OCI-LY3 (cell line): Measurements from ENCODE around the gene KLHL40.

Source experiments
- H2AFZ ChIP-seq: fragments of 200-600, 300-600 bp; shearing (Covaris generic); 2 replicates; pipeline ENCODE4 v1.6.0; 2014; ENCODE audit warnings: antibody characterized with exemption, low read depth, low read length
- H3K27ac ChIP-seq: fragments of 200-600, 300-600 bp; sonication (generic); 2 replicates; pipeline ENCODE4 v1.5.1; 2014; ENCODE audit warnings: mild to moderate bottlenecking, low read length, moderate library complexity, mixed read lengths
- H3K27me3 ChIP-seq: fragments of 200-600, 300-600 bp; sonication (generic); 2 replicates; pipeline ENCODE4 v1.6.1; 2014; ENCODE audit warnings: low read depth, low read length, mixed read lengths
- H3K36me3 ChIP-seq: fragments of 200-600, 300-600 bp; sonication (generic); replicated peaks from 2 replicates; pipeline ENCODE3; 2014; ENCODE audit warnings: low read depth, low read length, mixed read lengths
- H3K4me1 ChIP-seq: fragments of 300-600, 200-600 bp; sonication (generic); 2 replicates; pipeline ENCODE4 v1.6.1; 2014; ENCODE audit warnings: low read length, mixed read lengths
- H3K4me2 ChIP-seq: fragments of 200-600, 300-600 bp; sonication (generic); 2 replicates; pipeline ENCODE4 v1.6.1; 2014; ENCODE audit warnings: low read length, mixed read lengths
- H3K4me3 ChIP-seq: fragments of 300-600, 200-600 bp; sonication (generic); 2 replicates; pipeline ENCODE4 v1.5.1; 2014; ENCODE audit warnings: antibody characterized with exemption, mild to moderate bottlenecking, low read length, moderate library complexity
- H3K79me2 ChIP-seq: fragments of 300-600, 200-600 bp; shearing (Covaris generic); 2 replicates; pipeline ENCODE4 v1.6.1; 2014; ENCODE audit warnings: mild to moderate bottlenecking, low read length, mixed read lengths
- H3K9ac ChIP-seq: fragments of 300-600, 200-600 bp; shearing (Covaris generic); 2 replicates; pipeline ENCODE4 v1.6.0; 2014; ENCODE audit warnings: mild to moderate bottlenecking, low read length, moderate library complexity
- H3K9me3 ChIP-seq: fragments of 200-600, 300-600 bp; shearing (Covaris generic); 2 replicates; pipeline ENCODE4 v1.6.1; 2014; ENCODE audit warnings: low read length, mixed read lengths; ENCODE audit not compliant: insufficient read depth
- H4K20me1 ChIP-seq: fragments of 200-600, 300-600 bp; sonication (generic); 2 replicates; pipeline ENCODE4 v1.6.1; 2016; ENCODE audit warnings: low read length, mixed read lengths; ENCODE audit not compliant: insufficient read depth
- CTCF ChIP-seq: fragments of 200-600, 300-600 bp; sonication (generic); IDR thresholded peaks from 2 replicates; pipeline ENCODE4 v1.5.1; 2014; ENCODE audit warnings: antibody characterized with exemption, low read length, low read depth
- EZH2phosphoT487 ChIP-seq: fragments of 200-600 bp; shearing (Covaris generic); IDR thresholded peaks from 2 replicates; pipeline ENCODE4 v1.6.1; 2018; ENCODE audit warnings: antibody characterized with exemption, mixed run types, low read depth

KLHL40 gene

GRCh38 chr3:42653303-42653559, 32.1 kb upstream of the KLHL40 start:
- Histone ChIP-seq H3K9me3 (no peaks in the 10 kb centered on the region), H3K27me3 (no peaks in the 10 kb centered on the region), H3K4me1 (peaks cover 26% of the 10 kb centered on the region), H2AFZ (no peak overlapping the region), H3K79me2 (no peaks in the 10 kb centered on the region), H4K20me1 (no peaks in the 10 kb centered on the region), H3K27ac (no peak overlapping the region), H3K4me3 (peak overlapping the region; percentile 95), H3K4me2 (peak overlapping the region; percentile 86), H3K9ac (peak overlapping the region; percentile 92), H3K36me3 (peaks cover 4% of the 10 kb centered on the region)
- TF ChIP-seq CTCF = no peak
- TF ChIP-seq EZH2phosphoT487 = no peak

- Histone ChIP-seq H3K79me2 (no peaks in the 10 kb centered on the region), H2AFZ (peak within 1 kb of the TSS; percentile 80), H4K20me1 (no peaks in the 10 kb centered on the region), H3K4me1 (peaks cover 26% of the 10 kb centered on the region), H3K4me2 (peak within 1 kb of the TSS; percentile 86), H3K4me3 (peak within 1 kb of the TSS; percentile 95), H3K9me3 (no peaks in the 10 kb centered on the region), H3K27ac (peak within 1 kb of the TSS; percentile 18), H3K36me3 (peaks cover 4% of the 10 kb centered on the region), H3K27me3 (no peaks in the 10 kb centered on the region), H3K9ac (peak within 1 kb of the TSS; percentile 92)
- TF ChIP-seq CTCF (no peak), EZH2phosphoT487 (no peak)
Observed at GRCh38 chr3:42653560-42654330, 31.6 kb upstream of the KLHL40 start, which contains the start of gene ZBTB47. Gene ZBTB47 (plus strand): TSS chr3:42653697. CDS start chr3:42658356, 4,659 bp downstream.

- TF ChIP-seq CTCF = peak; percentile 47
- no peak for TF ChIP-seq EZH2phosphoT487
- H3K4me1 ChIP-seq = peaks cover 26% of the 10 kb centered on the region
- peak overlapping the region; percentile 92 for H3K9ac ChIP-seq
- H3K4me3 ChIP-seq = peak overlapping the region; percentile 95
- H3K36me3 ChIP-seq = no peaks in the 10 kb centered on the region
- peak overlapping the region; percentile 80 for H2AFZ ChIP-seq
- H3K27me3 ChIP-seq = no peaks in the 10 kb centered on the region
- peak overlapping the region; percentile 18; the same call in 1 of the 2 replicates for H3K27ac ChIP-seq
- H3K9me3 ChIP-seq = no peaks in the 10 kb centered on the region
- peak overlapping the region; percentile 86 for H3K4me2 ChIP-seq
- no peaks in the 10 kb centered on the region for H4K20me1 ChIP-seq
- H3K79me2 ChIP-seq = no peaks in the 10 kb centered on the region
Observed at GRCh38 chr3:42654331-42655201, 30.8 kb upstream of the KLHL40 start.

GRCh38 chr3:42655331-42655888, 29.9 kb upstream of the KLHL40 start:
- Histone ChIP-seq H3K4me3 (peak overlapping the region; percentile 95), H3K27me3 (no peaks in the 10 kb centered on the region), H3K4me1 (peaks cover 26% of the 10 kb centered on the region), H3K27ac (no peak overlapping the region), H3K9ac (peak overlapping the region; percentile 92), H3K36me3 (no peaks in the 10 kb centered on the region), H4K20me1 (no peaks in the 10 kb centered on the region), H3K9me3 (no peaks in the 10 kb centered on the region), H3K4me2 (peak overlapping the region; percentile 77), H3K79me2 (no peaks in the 10 kb centered on the region), H2AFZ (no peak overlapping the region)
- TF ChIP-seq EZH2phosphoT487 (no peak), CTCF (no peak)
